Spleen (tissue), 7 donors: ENCODE results near the gene RANBP10.

Source experiments
- CTCF ChIP-seq, 11 experiments: fragments of 200-600 bp in 7 of 11; fragments of 450-650 bp in 4 of 11; sonication (generic) in 4 of 11; IDR thresholded peaks in 8 of 11; conservative IDR thresholded peaks in 3 of 11; 1 replicate in 7 of 11; 2 replicates in 4 of 11; pipeline versions ENCODE4 v1.4.0 to v1.8.0; 2016 to 2021; ENCODE audit warnings: antibody characterized with exemption in 11 of 11, inconsistent platforms in 4 of 11, mild to moderate bottlenecking in 1 of 11
- POLR2A ChIP-seq, 3 donors: fragments of 450-650 bp; IDR thresholded peaks; one replicate each; pipeline ENCODE4 v1.5.1; 2017; ENCODE audit warnings: antibody characterized with exemption in 3 of 3, mild to moderate bottlenecking in 1 of 3
- donor health status: DM: no; HTN: no; CAD: no; lungs with moderate emphysema.
- donor health status: DM: no; HTN: no; CAD: no.
- donor health status: DM: no; HTN: no; CAD: no.

DNA sequence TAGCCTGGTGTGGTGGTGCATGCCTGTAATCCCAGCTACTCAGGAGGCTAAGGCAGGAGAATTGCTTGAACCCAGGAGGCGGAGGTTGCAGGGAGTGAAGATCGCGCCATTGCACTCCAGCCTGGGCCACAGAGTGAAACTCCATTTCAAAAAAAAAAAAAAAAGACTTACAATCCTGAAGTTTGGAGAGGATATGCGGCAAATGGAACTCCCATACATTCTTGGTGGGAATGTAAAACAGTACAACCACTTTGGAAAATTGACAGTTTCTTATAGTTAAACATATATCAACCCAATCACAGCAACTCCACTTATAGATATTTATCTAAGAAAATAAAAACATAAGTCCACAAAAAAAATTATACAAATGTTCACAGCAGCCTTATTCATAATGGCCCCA lies 99.2 kb downstream of the RANBP10 start:
- no peak for TF ChIP-seq CTCF (IDR thresholded peaks at IDR 0.05 in 8 of 11, conservative IDR thresholded peaks at IDR 0.05 in 3 of 11)
- no peak for TF ChIP-seq POLR2A (IDR thresholded peaks at IDR 0.05)
